Articular chondrocyte of knee joint (primary cell): Measurements from ENCODE around the gene PET117. TPM values are rescaled to one million over a fixed set of nuclear protein-coding genes. Genes with fewer than 3 reads are reported as not detected.

Experiments
- small RNA-seq: library from RNA; depleted of rRNA; stranded (forward); fragments of <200 nt; gene quantifications from one replicate; pipeline ENCODE3, GENCODE V24; 2012
- total RNA-seq: library from RNA; depleted of rRNA; stranded (reverse); fragments of >200 nt; gene quantifications from 2 replicates; pipeline ENCODE4 v1.2.3, GENCODE V29; 2012

PET117 gene, protein sequence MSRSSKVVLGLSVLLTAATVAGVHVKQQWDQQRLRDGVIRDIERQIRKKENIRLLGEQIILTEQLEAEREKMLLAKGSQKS
- 11.6 and 13.4 TPM in 2 replicates for total RNA-seq

DNA sequence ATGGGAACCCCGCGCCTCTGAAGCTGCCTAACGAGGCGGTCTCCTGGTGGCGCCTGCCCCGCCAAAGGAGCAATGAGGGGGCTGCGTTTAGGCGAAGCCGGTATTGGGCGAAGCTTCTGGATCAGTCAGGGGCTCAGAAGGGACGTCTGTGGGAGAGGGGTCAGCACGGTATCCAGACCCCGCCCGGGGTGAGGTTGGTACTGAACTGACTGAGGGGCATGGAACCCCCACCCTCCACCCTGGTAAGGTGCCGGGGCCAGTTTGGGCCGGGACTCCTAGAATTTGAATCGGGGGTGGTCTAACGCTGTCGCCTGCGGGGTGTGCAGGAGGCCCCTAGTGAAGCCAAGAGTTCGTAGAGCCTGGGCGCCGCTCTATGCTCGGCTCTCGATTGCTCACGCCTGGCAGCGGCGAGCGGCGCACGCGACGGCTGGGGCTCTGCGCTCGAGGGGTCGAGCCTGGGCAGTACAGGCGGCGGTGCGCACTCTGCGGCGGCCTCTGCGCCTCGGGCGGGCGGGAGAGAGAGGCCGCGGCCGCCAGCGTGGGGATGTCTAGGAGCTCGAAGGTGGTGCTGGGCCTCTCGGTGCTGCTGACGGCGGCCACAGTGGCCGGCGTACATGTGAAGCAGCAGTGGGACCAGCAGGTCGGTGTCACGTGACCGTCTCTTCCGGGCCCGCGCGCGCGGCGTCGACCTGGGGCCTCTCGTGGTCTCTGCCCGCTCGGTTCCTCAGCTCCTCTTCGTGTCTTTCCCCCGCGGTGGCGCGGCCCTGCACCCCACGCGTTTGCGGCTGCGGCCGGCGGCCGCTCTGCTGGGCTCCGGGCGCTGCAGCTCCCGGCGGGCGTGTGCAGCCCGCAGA, at the start of gene PET117, which contains the start of gene KAT14:
Gene PET117 (plus strand): TSS at position 452 of the 854 bp plus-strand sequence. CDS start 93 bp downstream, at position 545.
Gene KAT14 (plus strand): TSS at position 452 of the 854 bp plus-strand sequence. CDS start 4,798 bp downstream, outside the sequence.

Small RNA genes lying within 50 kb of the gene (small RNA-seq; reads per million reads assigned to genes)
- gene RF00019 (not detected), gene RNU7-137P (not detected)

Other genes with a start within 250 kb of the PET117 start
- gene SNX5, start 169.1 kb upstream of the PET117 start, total RNA-seq: 157 and 165 TPM in 2 replicates
- 9.7 and 9.8 TPM in 2 replicates for gene MGME1, start 168.8 kb upstream of the PET117 start, total RNA-seq
- gene OVOL2, start 79.9 kb upstream of the PET117 start, total RNA-seq: not detected in 2 replicates
- 15.8 and 18.2 TPM in 2 replicates for gene KAT14, start within 50 bp of the PET117 start, total RNA-seq
- 13.1 and 20.5 TPM in 2 replicates for gene ZNF133, start 150.7 kb downstream of the PET117 start, total RNA-seq